RWPE1 (cell line): ENCODE results near the gene PATJ.

Experiments used
- CTCF ChIA-PET: fragments of 350-600 bp; sonication (Branson Sonifier 250); formaldehyde crosslinking; extraction: SDS; loops from one replicate; lab custom pipeline; 2021; lab: Yijun Ruan, JAX
- POLR2A ChIA-PET: fragments of 400-600 bp; formaldehyde crosslinking; extraction: SDS; loops from one replicate; lab custom pipeline; 2020; ENCODE audit warnings: antibody characterized with exemption; ENCODE audit not compliant: low non-redundant PET; lab: Yijun Ruan, JAX
- DNase-seq: peaks from one replicate; pipeline ENCODE4 v3.0.0; 2012; ENCODE audit warnings: low spot score
- H3K27ac ChIP-seq: fragments of 450-650 bp; 2 replicates; pipeline ENCODE4 v1.5.1; 2017
- CTCF ChIP-seq: fragments of 450-650 bp; conservative IDR thresholded peaks from 2 replicates; pipeline ENCODE4 v1.5.1; 2017; ENCODE audit warnings: low read depth, mild to moderate bottlenecking

The PATJ gene

DNA sequence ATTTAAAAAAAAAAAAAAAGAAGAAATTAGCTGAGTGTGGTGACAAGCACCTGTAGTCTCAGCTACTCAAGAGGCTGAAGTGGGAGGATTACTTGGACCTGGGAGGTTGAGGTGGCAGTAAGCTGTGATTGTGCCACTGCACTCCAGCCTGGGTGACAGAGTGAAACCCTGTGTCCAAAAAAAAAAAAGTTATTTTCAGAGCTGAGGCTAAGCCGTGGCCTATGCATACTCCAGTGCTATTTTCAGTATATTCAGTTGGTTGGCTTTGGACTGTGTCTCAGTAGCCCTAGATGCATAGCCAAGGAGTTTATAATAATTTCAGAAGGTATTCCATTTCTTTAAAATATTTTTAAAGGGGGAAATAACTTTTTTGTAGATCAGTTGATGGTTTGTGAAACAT lies 311.9 kb downstream of the PATJ start:
- no peak for TF ChIP-seq CTCF
- no peak overlapping the region for H3K27ac ChIP-seq
- CTCF ChIA-PET = interaction anchor here (0.7 kb wide), 1 partner anchor 686 kb away, joined by 8 read pairs; no protein-coding TSS in a partner anchor
- no peak for DNase-seq
- POLR2A ChIA-PET = no interaction called here

GRCh38 chr1:62057230-62057629 lies 314.9 kb downstream of the PATJ start:
- no peak overlapping the region for H3K27ac ChIP-seq
- ChIA-PET POLR2A (no interaction called here), CTCF (no interaction called here)
- no peak for TF ChIP-seq CTCF
- no peak for DNase-seq

GRCh38 chr1:62057641-62058290 lies 315.5 kb downstream of the PATJ start:
- ChIA-PET POLR2A (no interaction called here), CTCF (no interaction called here)
- TF ChIP-seq CTCF = no peak
- DNase-seq = no peak
- H3K27ac ChIP-seq = no peak overlapping the region

DNA sequence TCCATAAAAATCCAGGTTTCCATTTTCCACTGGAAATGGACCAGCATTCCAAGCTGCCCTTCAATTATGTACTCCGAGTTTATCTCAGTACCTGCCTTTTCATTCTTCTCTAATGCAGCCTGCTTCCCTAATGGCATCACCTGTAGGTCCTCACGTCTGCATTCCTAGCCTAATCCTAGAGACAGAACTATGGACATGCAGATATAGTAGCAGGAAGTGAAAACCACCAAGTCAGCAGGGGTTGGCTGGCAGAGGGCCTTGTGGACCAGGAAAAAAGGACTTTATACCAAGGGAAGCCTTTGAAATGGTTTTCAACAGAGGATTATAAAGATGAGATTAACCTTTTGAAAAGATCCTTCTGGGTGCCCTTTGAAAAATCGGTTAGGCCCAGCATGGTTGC lies 316.7 kb downstream of the PATJ start:
- H3K27ac ChIP-seq = no peak overlapping the region
- TF ChIP-seq CTCF = no peak
- DNase-seq = no peak
- CTCF ChIA-PET = no interaction called here
- POLR2A ChIA-PET = no interaction called here

- ChIA-PET POLR2A (no interaction called here), CTCF (no interaction called here)
- H3K27ac ChIP-seq = no peak overlapping the region
- DNase-seq = no peak
- TF ChIP-seq CTCF = no peak
Measured at GRCh38 chr1:62062087-62062486, 319.8 kb downstream of the PATJ start.

DNA sequence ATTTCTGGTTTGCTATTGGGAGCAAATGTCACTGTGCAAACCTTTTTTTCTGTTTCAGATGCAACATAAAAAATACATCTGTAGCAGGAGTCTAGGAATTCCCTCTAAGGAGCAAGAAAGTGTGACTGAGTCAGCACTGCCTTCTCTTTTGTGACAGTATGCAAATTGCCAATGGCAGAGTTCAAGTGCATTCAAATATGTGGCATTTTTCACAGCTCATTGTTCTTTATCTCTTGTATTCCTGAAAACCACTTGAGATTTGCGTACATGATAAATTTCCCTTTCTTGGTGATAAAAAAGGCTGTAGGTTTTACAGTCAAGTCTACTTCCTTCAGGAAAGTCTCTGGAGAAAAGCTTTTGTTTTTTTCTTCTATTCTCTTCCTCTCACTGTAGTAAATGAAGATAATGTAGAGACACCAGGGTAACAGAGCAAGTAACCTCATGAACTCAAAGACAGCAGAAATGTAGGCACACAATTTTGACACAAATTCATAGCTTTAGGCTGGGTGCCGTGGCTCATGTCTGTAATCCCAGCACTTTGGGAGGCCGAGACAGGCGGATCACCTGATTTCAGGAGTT lies 322.6 kb downstream of the PATJ start:
- H3K27ac ChIP-seq = no peak overlapping the region
- CTCF ChIA-PET = interaction anchor here (0.6 kb wide), 2 partner anchors 24 to 76 kb away, joined by 3 to 4 read pairs; no protein-coding TSS in a partner anchor
- DNase-seq = no peak
- TF ChIP-seq CTCF = no peak
- POLR2A ChIA-PET = no interaction called here
